22Rv1 (cell line): ENCODE measurements around the gene STX3.

Source experiments
- H3K27ac ChIP-seq: fragments of 450-650 bp; 2 replicates; pipeline ENCODE4 v1.5.1; 2017
- ZFX ChIP-seq: fragments of 450-650 bp; IDR thresholded peaks from 2 replicates; pipeline ENCODE4 v1.6.1; 2017; ENCODE audit warnings: antibody characterized with exemption, borderline replicate concordance
- TF ChIP-seq, protein P1 (sequence below): fragments of 450-650 bp; IDR thresholded peaks from 2 replicates; pipeline ENCODE4 v1.5.1; 2017; ENCODE audit warnings: mild to moderate bottlenecking

STX3 gene

GRCh38 chr11:59754859-59755700 is at the start of gene STX3:
STX3 (plus strand) TSS chr11:59755376; CDS start chr11:59755606, 230 bp downstream.
- peak within 1 kb of the TSS; percentile 88 for H3K27ac ChIP-seq
- TF ChIP-seq ZFX, result no peak
- TF ChIP-seq, protein P1, sequence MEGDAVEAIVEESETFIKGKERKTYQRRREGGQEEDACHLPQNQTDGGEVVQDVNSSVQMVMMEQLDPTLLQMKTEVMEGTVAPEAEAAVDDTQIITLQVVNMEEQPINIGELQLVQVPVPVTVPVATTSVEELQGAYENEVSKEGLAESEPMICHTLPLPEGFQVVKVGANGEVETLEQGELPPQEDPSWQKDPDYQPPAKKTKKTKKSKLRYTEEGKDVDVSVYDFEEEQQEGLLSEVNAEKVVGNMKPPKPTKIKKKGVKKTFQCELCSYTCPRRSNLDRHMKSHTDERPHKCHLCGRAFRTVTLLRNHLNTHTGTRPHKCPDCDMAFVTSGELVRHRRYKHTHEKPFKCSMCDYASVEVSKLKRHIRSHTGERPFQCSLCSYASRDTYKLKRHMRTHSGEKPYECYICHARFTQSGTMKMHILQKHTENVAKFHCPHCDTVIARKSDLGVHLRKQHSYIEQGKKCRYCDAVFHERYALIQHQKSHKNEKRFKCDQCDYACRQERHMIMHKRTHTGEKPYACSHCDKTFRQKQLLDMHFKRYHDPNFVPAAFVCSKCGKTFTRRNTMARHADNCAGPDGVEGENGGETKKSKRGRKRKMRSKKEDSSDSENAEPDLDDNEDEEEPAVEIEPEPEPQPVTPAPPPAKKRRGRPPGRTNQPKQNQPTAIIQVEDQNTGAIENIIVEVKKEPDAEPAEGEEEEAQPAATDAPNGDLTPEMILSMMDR, result no peak

GRCh38 chr11:59706518-59707285 is 48.5 kb upstream of the STX3 start:
- no peak overlapping the region for H3K27ac ChIP-seq
- no peak for TF ChIP-seq ZFX
- TF ChIP-seq, protein P1, result no peak

GRCh38 chr11:59707371-59707770 is 47.8 kb upstream of the STX3 start:
- TF ChIP-seq ZFX, result no peak
- TF ChIP-seq, protein P1, result no peak

DNA sequence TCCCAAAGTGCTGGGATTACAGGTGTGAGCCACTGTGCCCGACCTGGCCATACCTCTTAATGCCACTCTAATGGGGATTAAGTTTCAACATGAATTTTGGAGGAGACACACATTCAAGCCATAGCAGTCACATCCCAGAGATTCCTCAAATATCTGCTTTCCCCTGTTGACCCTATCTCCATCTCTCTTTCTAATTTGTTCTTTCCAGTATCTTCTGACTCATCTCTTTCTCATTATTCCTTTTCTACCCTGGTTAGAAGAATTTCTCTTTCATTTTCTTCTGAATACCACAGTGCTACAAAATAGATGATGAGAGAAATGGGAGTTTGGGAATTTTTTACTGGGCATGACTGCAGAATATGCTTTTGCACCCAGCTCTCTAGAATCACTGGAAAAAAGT is 46.6 kb upstream of the STX3 start:
- H3K27ac ChIP-seq, result no peak overlapping the region
- TF ChIP-seq ZFX, result no peak
- TF ChIP-seq, protein P1, result no peak

More at GRCh38 chr11:59707371-59707770, 47.8 kb upstream of the STX3 start:
- no peak overlapping the region for H3K27ac ChIP-seq

GRCh38 chr11:59710136-59710847 is 44.9 kb upstream of the STX3 start:
- no peak for TF ChIP-seq ZFX
- TF ChIP-seq, protein P1, result no peak
- no peak overlapping the region for H3K27ac ChIP-seq

DNA sequence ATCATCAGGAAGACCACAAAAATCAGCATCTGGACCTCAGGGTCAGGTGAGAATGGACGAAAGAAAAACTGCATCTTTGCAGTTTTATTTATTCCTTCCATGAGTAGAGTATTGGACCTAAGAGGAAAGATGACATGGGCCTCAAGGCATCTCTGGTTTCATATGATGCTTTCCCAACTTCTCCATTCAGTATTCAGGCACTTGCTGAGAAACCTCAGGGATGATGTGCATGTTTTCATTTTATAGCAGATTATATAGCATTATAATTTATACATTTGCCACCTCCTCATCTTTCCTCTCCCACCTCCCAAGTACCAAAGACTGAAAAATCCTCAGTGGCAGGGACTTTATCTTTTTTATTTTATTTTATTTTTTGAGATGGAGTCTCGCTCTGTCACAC is 41.4 kb upstream of the STX3 start, which contains the start of gene OR10V1:
Gene OR10V1 (minus strand): TSS at position 101 of the 400 bp plus-strand sequence. CDS start 0 bp downstream, at position 101.
- H3K27ac ChIP-seq, result no peak within 1 kb of the TSS
- TF ChIP-seq ZFX, result no peak
- TF ChIP-seq, protein P1, result no peak
